HG02642 (cell line): ENCODE data around the gene GTF3C1.
A peak's percentile ranks its signal among the peaks of the same experiment; 100 is the strongest.
"Not testable (repeated sequence)": the region's sequence is repeated elsewhere in the genome, so short reads cannot be mapped to it uniquely, and the experiment has no call there.

ENCODE experiments used
- ATAC-seq: cut with Tn5 transposase; IDR thresholded peaks from one replicate; pipeline ENCODE4 v1.9.1; 2021; ENCODE audit warnings: mild to moderate bottlenecking; ENCODE audit not compliant: unreplicated experiment, poor library complexity

GTF3C1 gene

GRCh38 chr16:27570986-27571385 lies 21.3 kb upstream of the GTF3C1 start:
- ATAC-seq: not testable (repeated sequence)

GRCh38 chr16:27568077-27568476 lies 18.4 kb upstream of the GTF3C1 start:
- ATAC-seq: no peak

- ATAC-seq: no peak
Observed at GRCh38 chr16:27566417-27566816, 16.7 kb upstream of the GTF3C1 start.

- no peak for ATAC-seq
Observed at GRCh38 chr16:27564224-27564623, 14.5 kb upstream of the GTF3C1 start.

- ATAC-seq: no peak
Observed at GRCh38 chr16:27561216-27561615, 11.5 kb upstream of the GTF3C1 start.

GRCh38 chr16:27558932-27559331 lies 9.2 kb upstream of the GTF3C1 start:
- no peak for ATAC-seq

GRCh38 chr16:27558434-27558833 lies 8.7 kb upstream of the GTF3C1 start:
- ATAC-seq: no peak

GRCh38 chr16:27556471-27556870 lies 6.8 kb upstream of the GTF3C1 start:
- no peak for ATAC-seq

GRCh38 chr16:27551036-27551435 lies 1.3 kb upstream of the GTF3C1 start:
- no peak for ATAC-seq

- ATAC-seq: no peak
Observed at GRCh38 chr16:27550582-27550920, 838 bp upstream of the GTF3C1 start.

GRCh38 chr16:27549464-27549745 lies 308 bp downstream of the GTF3C1 start:
- ATAC-seq: peak; percentile 28

GRCh38 chr16:27547851-27548250 lies 1.9 kb downstream of the GTF3C1 start:
- no peak for ATAC-seq

GRCh38 chr16:27547134-27547533 lies 2.6 kb downstream of the GTF3C1 start:
- no peak for ATAC-seq

- ATAC-seq: no peak
Observed at GRCh38 chr16:27544671-27545070, 5.0 kb downstream of the GTF3C1 start.

GRCh38 chr16:27543801-27544200 lies 5.9 kb downstream of the GTF3C1 start:
- no peak for ATAC-seq

- no peak for ATAC-seq
Observed at GRCh38 chr16:27539636-27540035, 10.1 kb downstream of the GTF3C1 start.

- no peak for ATAC-seq
Observed at GRCh38 chr16:27539120-27539519, 10.6 kb downstream of the GTF3C1 start.

GRCh38 chr16:27538528-27538927 lies 11.2 kb downstream of the GTF3C1 start:
- no peak for ATAC-seq

GRCh38 chr16:27534256-27534655 lies 15.5 kb downstream of the GTF3C1 start:
- ATAC-seq: no peak

- no peak for ATAC-seq
Observed at GRCh38 chr16:27531826-27532800, 17.6 kb downstream of the GTF3C1 start.

GRCh38 chr16:27531186-27531585 lies 18.5 kb downstream of the GTF3C1 start:
- no peak for ATAC-seq

GRCh38 chr16:27529962-27530361 lies 19.8 kb downstream of the GTF3C1 start:
- no peak for ATAC-seq
